ENCODE measurements around the gene YY1. TPM values are rescaled to one million over a fixed set of nuclear protein-coding genes. Genes with fewer than 3 reads are reported as not detected.

Gene YY1
- total and polyA plus RNA-seq, 2 experiments from 2014 or later = 32.6 to 58.5 TPM

DNA sequence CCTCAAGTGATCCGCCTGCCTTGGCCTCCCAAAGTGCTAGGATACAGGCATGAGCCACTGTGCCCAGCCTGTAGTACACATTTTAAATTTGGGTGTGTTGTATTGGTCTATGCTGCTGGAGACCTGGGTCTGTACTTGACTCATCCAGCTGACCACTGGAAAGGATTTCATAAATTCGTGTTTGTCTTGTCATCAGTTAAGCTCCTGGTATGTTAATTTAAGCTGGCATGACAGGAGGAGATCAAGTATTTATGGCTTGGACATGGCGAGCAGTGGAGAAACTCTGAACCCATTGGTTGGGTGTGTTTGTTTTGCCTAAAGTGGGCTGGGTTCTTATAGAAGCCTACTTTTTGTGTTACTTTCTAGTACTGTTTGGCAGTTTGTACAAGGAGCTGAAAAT is 24.2 kb downstream of the YY1 start:
- H3K9me3 ChIP-seq (ENCODE audit: low read depth) = no peaks in the 10 kb centered on the region
- H4K20me1 ChIP-seq (ENCODE audit: insufficient read depth, poor library complexity, severe bottlenecking) = peaks cover 96% of the 10 kb centered on the region
- H3K27ac ChIP-seq = no peak overlapping the region
- 69% methylated on average over 3 of the region's 3 CpGs for WGBS (ENCODE audit: low lambda C conversion rate, missing lambda C conversion rate)
- TF ChIP-seq, protein P1, sequence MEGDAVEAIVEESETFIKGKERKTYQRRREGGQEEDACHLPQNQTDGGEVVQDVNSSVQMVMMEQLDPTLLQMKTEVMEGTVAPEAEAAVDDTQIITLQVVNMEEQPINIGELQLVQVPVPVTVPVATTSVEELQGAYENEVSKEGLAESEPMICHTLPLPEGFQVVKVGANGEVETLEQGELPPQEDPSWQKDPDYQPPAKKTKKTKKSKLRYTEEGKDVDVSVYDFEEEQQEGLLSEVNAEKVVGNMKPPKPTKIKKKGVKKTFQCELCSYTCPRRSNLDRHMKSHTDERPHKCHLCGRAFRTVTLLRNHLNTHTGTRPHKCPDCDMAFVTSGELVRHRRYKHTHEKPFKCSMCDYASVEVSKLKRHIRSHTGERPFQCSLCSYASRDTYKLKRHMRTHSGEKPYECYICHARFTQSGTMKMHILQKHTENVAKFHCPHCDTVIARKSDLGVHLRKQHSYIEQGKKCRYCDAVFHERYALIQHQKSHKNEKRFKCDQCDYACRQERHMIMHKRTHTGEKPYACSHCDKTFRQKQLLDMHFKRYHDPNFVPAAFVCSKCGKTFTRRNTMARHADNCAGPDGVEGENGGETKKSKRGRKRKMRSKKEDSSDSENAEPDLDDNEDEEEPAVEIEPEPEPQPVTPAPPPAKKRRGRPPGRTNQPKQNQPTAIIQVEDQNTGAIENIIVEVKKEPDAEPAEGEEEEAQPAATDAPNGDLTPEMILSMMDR (IDR thresholded peaks at IDR 0.05; ENCODE audit: poor library complexity) = no peak
- TF ChIP-seq EZH2phosphoT487 (IDR thresholded peaks at IDR 0.05; ENCODE audit: low read depth, severe bottlenecking, unreplicated experiment) = no peak
- TF ChIP-seq EZH2 (IDR thresholded peaks at IDR 0.05; ENCODE audit: borderline replicate concordance) = no peak
- H3K4me1 ChIP-seq (ENCODE audit: insufficient read depth) = no peaks in the 10 kb centered on the region
- peak; percentile 23 for DNase-seq (ENCODE audit: low spot score)
- peaks cover 100% of the 10 kb centered on the region for H3K79me2 ChIP-seq
- no peaks in the 10 kb centered on the region for H3K27me3 ChIP-seq
- no peak overlapping the region for H3K4me2 ChIP-seq
- H3K36me3 ChIP-seq (replicated peaks; ENCODE audit: insufficient read depth, low read depth) = no peaks in the 10 kb centered on the region
- H3K4me3 ChIP-seq = no peak overlapping the region
- no peak overlapping the region for H2AFZ ChIP-seq
- H3K9me2 ChIP-seq (replicated peaks; ENCODE audit: insufficient read depth) = no peaks in the 10 kb centered on the region

- Histone ChIP-seq H3K27ac (no peak overlapping the region), H3K79me2 (peaks cover 92% of the 10 kb centered on the region), H2AFZ (no peak overlapping the region), H3K9me2 (replicated peaks; ENCODE audit: insufficient read depth) (no peaks in the 10 kb centered on the region), H3K9me3 (ENCODE audit: low read depth) (no peaks in the 10 kb centered on the region), H3K4me3 (no peak overlapping the region), H4K20me1 (ENCODE audit: insufficient read depth, poor library complexity, severe bottlenecking) (peaks cover 92% of the 10 kb centered on the region), H3K4me1 (ENCODE audit: insufficient read depth) (peaks cover 5% of the 10 kb centered on the region), H3K36me3 (replicated peaks; ENCODE audit: insufficient read depth, low read depth) (no peaks in the 10 kb centered on the region), H3K27me3 (no peaks in the 10 kb centered on the region), H3K4me2 (no peak overlapping the region)
- no peak for TF ChIP-seq EZH2 (IDR thresholded peaks at IDR 0.05; ENCODE audit: borderline replicate concordance)
- TF ChIP-seq EZH2phosphoT487 (IDR thresholded peaks at IDR 0.05; ENCODE audit: low read depth, severe bottlenecking, unreplicated experiment) = no peak
- TF ChIP-seq, protein P1 (IDR thresholded peaks at IDR 0.05; ENCODE audit: poor library complexity) = no peak
- 95% methylated on average over 7 of the region's 7 CpGs for WGBS (ENCODE audit: low lambda C conversion rate, missing lambda C conversion rate)
- DNase-seq (ENCODE audit: low spot score) = no peak
Observed at GRCh38 chr14:100267990-100268389, 29.0 kb downstream of the YY1 start.

- Histone ChIP-seq H3K4me2 (no peak overlapping the region), H3K79me2 (peaks cover 92% of the 10 kb centered on the region), H3K9me2 (replicated peaks; ENCODE audit: insufficient read depth) (no peaks in the 10 kb centered on the region), H2AFZ (no peak overlapping the region), H3K27me3 (no peaks in the 10 kb centered on the region), H3K9me3 (ENCODE audit: low read depth) (no peaks in the 10 kb centered on the region), H4K20me1 (ENCODE audit: insufficient read depth, poor library complexity, severe bottlenecking) (peaks cover 92% of the 10 kb centered on the region), H3K4me3 (no peak overlapping the region), H3K36me3 (replicated peaks; ENCODE audit: insufficient read depth, low read depth) (no peaks in the 10 kb centered on the region), H3K4me1 (ENCODE audit: insufficient read depth) (peaks cover 5% of the 10 kb centered on the region), H3K27ac (no peak overlapping the region)
- 91% methylated on average over 7 of the region's 7 CpGs for WGBS (ENCODE audit: low lambda C conversion rate, missing lambda C conversion rate)
- TF ChIP-seq, protein P1 (IDR thresholded peaks at IDR 0.05; ENCODE audit: poor library complexity) = no peak
- TF ChIP-seq EZH2 (IDR thresholded peaks at IDR 0.05; ENCODE audit: borderline replicate concordance) = no peak
- no peak for TF ChIP-seq EZH2phosphoT487 (IDR thresholded peaks at IDR 0.05; ENCODE audit: low read depth, severe bottlenecking, unreplicated experiment)
- no peak for DNase-seq (ENCODE audit: low spot score)
Observed at GRCh38 chr14:100268591-100269207, 29.8 kb downstream of the YY1 start.
